NCI-H2029 treated with DMSO at 0.1 percent for 48 hours (cell line): ENCODE data around the gene CCDC69.
A peak's percentile ranks its signal among the peaks of the same experiment; 100 is the strongest.

Experiments
- DNase-seq: peaks from one replicate; lab custom pipeline; 2025; lab: John Stamatoyannopoulos, UW

Gene CCDC69

DNA sequence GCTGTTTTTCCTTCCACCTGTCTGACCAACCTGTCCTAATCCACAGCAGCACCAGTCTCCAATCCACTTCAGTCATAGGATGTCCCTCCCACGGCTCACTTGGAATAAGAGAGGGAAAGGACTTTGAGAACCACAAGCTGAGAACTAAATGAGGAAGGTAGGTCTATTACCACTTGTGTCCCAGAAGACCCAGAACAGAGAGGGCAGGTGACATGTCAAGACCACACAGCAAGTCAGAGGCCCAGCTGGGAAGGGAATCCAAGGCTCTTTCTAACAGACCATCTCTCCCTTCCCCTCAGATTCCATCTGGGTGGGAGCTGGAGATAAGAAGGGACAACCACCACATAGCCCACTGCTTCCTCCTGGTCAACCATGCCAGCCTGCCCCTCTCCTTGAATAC, 81.0 kb downstream of the CCDC69 start:
- no peak for DNase-seq

DNA sequence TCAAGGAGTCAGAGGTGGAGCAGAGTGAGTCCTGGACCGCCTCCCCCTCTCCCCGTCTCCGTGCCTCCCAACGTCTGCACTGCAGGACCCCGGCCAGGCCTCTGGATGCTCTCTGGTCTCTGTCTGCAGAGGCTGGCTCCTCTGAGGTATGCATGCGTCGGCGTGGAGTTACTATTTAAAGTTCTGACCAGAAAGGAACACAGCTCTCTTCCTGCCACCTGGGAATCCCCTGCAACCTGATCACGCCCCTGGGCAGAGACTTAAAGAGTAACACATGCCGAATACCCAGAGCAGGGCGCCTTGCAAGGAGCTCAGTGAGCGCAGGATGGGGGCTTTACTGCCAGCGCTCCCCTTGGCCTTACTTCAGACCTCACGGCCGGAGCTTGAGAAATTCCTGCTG, 82.4 kb downstream of the CCDC69 start:
- no peak for DNase-seq

DNA sequence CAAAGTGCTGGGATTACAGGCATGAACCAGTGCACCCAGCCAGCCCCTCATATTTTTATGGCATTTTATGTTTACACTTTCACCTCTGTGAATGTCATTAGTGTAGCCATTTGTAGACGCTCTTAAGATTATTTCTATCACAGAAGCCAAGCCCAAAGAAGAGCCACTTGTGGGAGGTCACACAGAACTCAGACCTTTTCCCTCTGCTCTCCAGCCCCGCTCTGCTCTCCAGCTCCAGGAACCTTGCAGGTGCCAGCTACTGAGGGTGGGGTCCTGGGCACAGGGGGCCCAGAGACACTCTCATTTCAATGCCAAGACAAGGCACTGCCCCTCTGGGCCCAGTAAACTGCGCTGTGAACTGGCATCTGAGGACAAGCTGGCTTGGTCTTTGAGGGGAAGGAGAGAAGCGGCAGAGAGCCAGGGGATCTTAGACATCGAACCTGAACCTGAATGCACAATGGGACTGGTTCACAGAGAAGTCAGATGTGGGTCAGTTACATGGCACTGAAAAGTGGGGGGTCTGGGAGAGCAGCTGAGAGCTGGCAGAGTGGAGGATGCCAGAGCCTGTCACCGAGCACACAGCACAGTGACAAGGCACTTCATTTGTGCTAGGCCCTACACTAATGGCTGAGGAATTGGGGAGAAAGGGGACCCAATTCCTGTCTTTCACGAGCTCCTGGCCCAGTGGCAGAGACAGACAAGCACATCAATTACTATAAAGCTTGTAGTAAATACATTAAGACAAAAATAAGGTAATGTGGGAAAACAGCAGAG, 83.0 kb downstream of the CCDC69 start:
- DNase-seq, result no peak

DNA sequence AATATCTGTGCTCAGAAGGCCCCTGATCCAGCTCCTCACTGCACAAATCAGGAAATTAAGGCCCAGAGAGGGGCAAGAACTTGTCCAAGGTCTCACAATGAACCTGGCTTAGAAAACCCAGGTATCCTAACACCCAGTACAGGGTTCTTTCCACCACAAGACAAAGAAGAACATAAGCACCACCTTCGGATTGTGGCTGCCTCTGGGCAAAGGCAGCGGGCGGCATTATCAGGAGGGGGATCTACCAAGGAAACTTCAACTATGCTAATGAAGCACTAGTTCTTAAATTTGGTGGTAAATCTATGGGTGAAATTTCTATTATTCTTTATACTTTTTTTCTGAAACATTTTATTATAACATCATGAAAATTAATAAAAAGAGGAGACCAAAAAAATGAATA, 84.2 kb downstream of the CCDC69 start:
- no peak for DNase-seq

DNA sequence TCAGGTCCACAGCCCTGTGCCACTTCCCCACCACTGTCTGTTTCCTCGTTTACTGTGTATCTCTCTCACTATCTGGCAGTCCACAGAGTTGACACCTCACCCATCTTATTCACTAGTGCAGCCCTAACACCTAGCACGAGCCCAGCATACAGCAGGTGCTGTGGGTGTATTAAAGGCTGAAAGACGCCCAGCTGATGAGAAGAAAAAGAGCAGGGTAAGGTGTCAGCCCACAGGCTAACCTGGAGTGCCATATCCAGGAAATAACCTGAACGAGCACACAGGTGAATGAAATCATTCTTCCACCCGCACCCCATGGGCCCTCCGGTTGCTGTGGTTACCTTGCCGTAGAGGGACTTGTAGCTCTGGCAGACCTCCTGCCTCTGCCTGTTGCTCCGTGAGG, 84.9 kb downstream of the CCDC69 start:
- no peak for DNase-seq

DNA sequence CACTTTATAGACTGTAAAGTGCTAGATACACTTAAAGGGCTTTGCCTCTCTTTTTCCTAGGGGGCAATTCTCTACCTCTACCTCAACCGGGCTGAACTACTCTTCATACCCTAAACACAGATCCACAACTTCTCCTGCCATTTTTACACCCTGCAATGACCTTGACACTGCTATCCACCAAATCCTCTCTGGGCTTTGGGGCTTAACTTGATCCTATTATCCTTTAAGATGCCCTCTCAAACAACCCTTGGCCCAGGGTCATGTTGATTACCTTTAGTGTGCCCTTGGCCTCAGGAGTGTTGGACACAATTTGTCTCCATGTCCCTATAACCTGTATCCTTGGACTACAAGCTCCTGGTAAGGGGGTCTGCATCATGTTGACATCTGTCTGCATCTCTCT, 85.8 kb downstream of the CCDC69 start:
- no peak for DNase-seq

DNA sequence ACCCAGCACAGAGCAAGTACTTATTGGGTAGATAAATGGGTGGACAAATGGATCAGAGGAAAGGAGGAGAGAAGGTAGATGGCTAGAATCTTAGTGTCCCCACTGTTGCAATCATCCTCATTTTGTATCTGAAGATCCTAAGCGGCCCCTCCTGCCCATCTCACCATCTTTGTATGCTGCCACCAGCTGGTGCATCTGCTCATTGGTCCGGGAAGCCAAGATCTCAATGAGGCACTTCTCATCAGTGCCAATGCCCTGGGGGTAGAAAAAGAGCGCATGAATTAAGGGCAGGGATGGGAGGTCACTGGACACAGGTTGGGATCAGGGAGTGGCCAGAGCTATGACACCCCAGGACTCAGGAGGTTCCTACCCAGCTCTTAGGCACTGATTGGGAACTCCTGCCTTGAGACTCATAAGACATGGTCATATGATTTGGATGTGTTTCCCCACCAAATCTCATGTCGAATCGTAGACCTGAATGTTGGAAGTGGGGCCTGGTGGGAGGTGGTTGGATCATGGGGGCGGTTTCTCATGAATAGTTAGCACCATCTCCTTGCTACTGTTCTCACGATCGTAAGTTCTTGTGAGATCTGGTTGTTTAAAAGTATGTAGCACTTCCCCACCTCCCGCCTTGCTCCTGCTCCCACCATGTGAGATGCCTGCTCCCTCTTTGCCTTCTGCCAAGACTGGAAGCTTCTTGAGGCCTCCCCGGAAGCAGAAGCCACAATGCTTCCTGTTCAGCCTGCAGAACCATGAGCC, 86.6 kb downstream of the CCDC69 start:
- DNase-seq, result no peak

DNA sequence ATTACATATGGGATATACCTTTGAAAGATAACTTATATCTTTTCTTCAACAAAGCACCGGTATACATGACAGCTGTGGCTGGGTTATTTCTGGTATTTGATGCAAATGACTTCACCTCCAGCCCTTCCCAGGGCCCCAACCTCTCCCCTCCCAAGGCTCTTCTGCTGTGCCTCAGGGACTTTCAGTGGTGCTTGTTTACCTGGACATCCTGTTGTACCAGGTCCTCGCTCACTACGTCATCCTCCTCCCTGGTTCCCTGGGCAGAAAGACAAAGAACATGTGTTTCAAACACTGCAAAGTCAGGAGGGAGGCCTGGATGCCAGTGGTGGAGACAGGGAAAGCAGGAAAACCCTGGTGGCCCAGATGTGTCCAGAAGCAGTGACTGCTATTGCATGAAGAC, 89.7 kb downstream of the CCDC69 start:
- no peak for DNase-seq

DNA sequence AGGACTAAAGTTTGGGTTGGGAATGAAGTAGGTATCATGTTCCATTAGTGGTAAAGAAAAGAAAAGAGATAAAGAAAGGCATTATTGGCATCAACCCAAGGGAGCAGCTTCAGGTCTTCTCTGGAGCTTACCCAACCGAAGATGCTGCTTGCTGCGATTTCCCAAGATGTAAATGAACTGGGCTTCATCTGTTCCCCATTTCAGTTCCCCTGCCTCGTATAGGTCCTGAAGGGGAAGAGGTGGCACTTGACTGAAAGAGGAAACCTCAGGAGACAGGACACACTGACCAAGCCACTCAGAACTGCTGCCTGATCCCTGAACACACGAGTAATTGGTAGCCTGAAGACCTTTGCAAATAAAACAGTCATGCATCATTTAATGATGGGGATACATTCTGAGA, 90.9 kb downstream of the CCDC69 start:
- peak; percentile 38 for DNase-seq
